Measurements from ENCODE around the gene FAM210A. TPM values are rescaled to one million over a fixed set of nuclear protein-coding genes. Genes with fewer than 3 reads are reported as not detected.

FAM210A gene
- total and polyA plus RNA-seq, 2 of the 4 experiments (the other 2 are of a cell fraction), result 9.8 to 25.3 TPM

DNA sequence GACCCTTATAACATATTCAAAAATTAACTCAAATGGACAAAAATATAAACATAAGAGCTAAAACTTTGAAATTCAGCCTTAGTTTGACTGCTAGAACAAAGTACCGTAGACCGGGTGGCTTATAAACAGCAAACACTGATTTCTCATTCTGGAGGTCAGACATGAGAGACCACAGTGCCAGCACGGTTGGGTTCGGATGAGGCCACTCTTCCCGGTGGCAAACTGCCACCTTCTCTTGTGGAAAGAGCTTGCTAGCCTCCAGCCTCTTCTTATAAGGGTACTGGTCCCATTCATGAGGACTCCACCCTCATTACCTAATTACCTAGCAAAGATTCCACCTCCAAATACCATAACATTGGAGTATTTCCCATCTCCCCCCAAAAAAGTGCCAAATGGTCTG lies 91.3 kb downstream of the FAM210A start (continued):
- TF ChIP-seq BHLHE40 (IDR thresholded peaks at IDR 0.05; ENCODE audit: low read depth, low read length) (no peak), MAFK (IDR thresholded peaks at IDR 0.05; ENCODE audit: low read depth, low read length) (no peak), MXI1 (IDR thresholded peaks at IDR 0.05; ENCODE audit: borderline replicate concordance, low read depth, low read length) (no peak)

DNA sequence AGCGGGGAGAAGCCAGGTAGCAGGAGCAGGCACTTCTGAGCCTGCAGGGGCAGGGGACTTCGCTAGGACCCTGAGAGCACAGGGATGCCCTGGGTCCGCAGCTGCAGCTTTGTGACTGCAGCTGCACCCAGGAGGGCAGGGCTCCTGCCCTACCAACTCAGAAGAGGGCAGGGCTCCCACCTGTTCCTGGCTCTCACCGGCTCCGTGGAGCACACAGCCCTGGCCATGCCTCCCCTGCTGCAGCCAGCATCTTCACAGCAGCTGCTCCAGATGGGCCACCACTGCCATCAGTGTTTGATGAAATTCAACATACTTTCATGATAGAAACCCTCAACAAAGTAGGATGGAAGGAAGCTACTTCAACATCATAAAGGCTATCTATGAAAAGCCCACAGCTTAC lies 92.7 kb downstream of the FAM210A start:
- Histone ChIP-seq H4K91ac (ENCODE audit: insufficient read depth, low read depth, low read length) (no peak overlapping the region), H3K9me1 (ENCODE audit: insufficient read depth, low read length) (no peaks in the 10 kb centered on the region), H2BK5ac (ENCODE audit: low read depth, low read length, poor library complexity, severe bottlenecking) (no peak overlapping the region), H2BK20ac (ENCODE audit: low read depth, low read length) (no peak overlapping the region), H2BK15ac (ENCODE audit: low read depth, low read length) (no peak overlapping the region), H3K9ac (ENCODE audit: low read depth, low read length) (no peak overlapping the region), H3K56ac (ENCODE audit: extremely low read depth, insufficient read depth, low read length) (no peak overlapping the region), H3K79me1 (ENCODE audit: low read depth in 1 of 2, low read length in 2 of 2) (no peaks in the 10 kb centered on the region), H4K5ac (ENCODE audit: low read depth, low read length) (no peak overlapping the region), H2AFZ (replicated peaks; ENCODE audit: low read length, poor library complexity) (no peak overlapping the region), H3K4me3 (ENCODE audit: insufficient read depth, low read depth, low read length) (no peak overlapping the region), H2AK5ac (ENCODE audit: low read depth, low read length) (no peak overlapping the region), H3K27ac (ENCODE audit: insufficient read depth, low read length) (no peak overlapping the region), H3K4ac (ENCODE audit: low read depth, low read length) (no peak overlapping the region), H3K14ac (replicated peaks; ENCODE audit: low read depth, low read length) (no peak overlapping the region), H3K27me3 (ENCODE audit: control insufficient read depth, insufficient read depth, low read length) (peaks cover 5% of the 10 kb centered on the region), H4K8ac (ENCODE audit: low read depth in 2 of 2, low read length in 2 of 2) (no peak overlapping the region), H3K4me1 (ENCODE audit: control insufficient read depth, insufficient read depth, low read length) (no peaks in the 10 kb centered on the region), H3K18ac (ENCODE audit: low read depth, low read length) (no peak overlapping the region), H3K4me2 (ENCODE audit: low read depth, low read length) (no peak overlapping the region), H3K36me3 (ENCODE audit: control insufficient read depth, insufficient read depth, low read length) (no peaks in the 10 kb centered on the region), H3K9me3 (ENCODE audit: control insufficient read depth, insufficient read depth, low read length) (no peaks in the 10 kb centered on the region), H2BK120ac (ENCODE audit: low read depth, low read length) (no peak overlapping the region), H2AK9ac (replicated peaks; ENCODE audit: low read depth, low read length, poor library complexity) (no peak overlapping the region), H3K23ac (ENCODE audit: low read depth, low read length) (no peak overlapping the region), H4K20me1 (ENCODE audit: insufficient read depth, low read length) (no peaks in the 10 kb centered on the region)
- intact Hi-C loops (cut with micrococcal nuclease) (loop anchor here (5.0 kb wide), 1 partner anchor 906 kb away; no protein-coding TSS in a partner anchor), dilution Hi-C loops (cut with HindIII; ENCODE audit: low sequenced_read_pairs, unreplicated experiment) (no loop called here), in situ Hi-C loops (cut with MboI; ENCODE audit: low sequenced_read_pairs) (loop anchor here (25.0 kb wide), 2 partner anchors 621 to 871 kb away; no protein-coding TSS in a partner anchor)
- ATAC-seq (ENCODE audit: low read depth) (no peak), DNase-seq (no peak)
- POLR2A ChIA-PET (ENCODE audit: unreplicated experiment), result no interaction called here
- CTCF ChIA-PET, result interaction anchor here (0.6 kb wide), 1 partner anchor 414 kb away, joined by 3 read pairs; no protein-coding TSS in a partner anchor
- no peak for TF ChIP-seq FOS (IDR thresholded peaks at IDR 0.05; ENCODE audit: low read depth, low read length)
- no peak for TF ChIP-seq CHD1 (IDR thresholded peaks at IDR 0.05; ENCODE audit: low read depth, low read length)
- no peak for TF ChIP-seq RFX5 (IDR thresholded peaks at IDR 0.05; ENCODE audit: low read depth, low read length)
- TF ChIP-seq RAD21 (IDR thresholded peaks at IDR 0.05; ENCODE audit: low read length), result no peak
- no peak for TF ChIP-seq POLR2A (IDR thresholded peaks at IDR 0.05; ENCODE audit: low read depth, low read length)
- TF ChIP-seq, protein P1, sequence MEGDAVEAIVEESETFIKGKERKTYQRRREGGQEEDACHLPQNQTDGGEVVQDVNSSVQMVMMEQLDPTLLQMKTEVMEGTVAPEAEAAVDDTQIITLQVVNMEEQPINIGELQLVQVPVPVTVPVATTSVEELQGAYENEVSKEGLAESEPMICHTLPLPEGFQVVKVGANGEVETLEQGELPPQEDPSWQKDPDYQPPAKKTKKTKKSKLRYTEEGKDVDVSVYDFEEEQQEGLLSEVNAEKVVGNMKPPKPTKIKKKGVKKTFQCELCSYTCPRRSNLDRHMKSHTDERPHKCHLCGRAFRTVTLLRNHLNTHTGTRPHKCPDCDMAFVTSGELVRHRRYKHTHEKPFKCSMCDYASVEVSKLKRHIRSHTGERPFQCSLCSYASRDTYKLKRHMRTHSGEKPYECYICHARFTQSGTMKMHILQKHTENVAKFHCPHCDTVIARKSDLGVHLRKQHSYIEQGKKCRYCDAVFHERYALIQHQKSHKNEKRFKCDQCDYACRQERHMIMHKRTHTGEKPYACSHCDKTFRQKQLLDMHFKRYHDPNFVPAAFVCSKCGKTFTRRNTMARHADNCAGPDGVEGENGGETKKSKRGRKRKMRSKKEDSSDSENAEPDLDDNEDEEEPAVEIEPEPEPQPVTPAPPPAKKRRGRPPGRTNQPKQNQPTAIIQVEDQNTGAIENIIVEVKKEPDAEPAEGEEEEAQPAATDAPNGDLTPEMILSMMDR (conservative IDR thresholded peaks at IDR 0.05; ENCODE audit: low read depth, low read length), result no peak
- TF ChIP-seq, protein P2, sequence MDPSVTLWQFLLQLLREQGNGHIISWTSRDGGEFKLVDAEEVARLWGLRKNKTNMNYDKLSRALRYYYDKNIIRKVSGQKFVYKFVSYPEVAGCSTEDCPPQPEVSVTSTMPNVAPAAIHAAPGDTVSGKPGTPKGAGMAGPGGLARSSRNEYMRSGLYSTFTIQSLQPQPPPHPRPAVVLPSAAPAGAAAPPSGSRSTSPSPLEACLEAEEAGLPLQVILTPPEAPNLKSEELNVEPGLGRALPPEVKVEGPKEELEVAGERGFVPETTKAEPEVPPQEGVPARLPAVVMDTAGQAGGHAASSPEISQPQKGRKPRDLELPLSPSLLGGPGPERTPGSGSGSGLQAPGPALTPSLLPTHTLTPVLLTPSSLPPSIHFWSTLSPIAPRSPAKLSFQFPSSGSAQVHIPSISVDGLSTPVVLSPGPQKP (IDR thresholded peaks at IDR 0.05; ENCODE audit: borderline replicate concordance, low read depth, low read length), result no peak
- TF ChIP-seq MXI1 (IDR thresholded peaks at IDR 0.05; ENCODE audit: borderline replicate concordance, low read depth, low read length), result no peak
- no peak for TF ChIP-seq RCOR1 (IDR thresholded peaks at IDR 0.05; ENCODE audit: insufficient replicate concordance, low read length)
- no peak for TF ChIP-seq CEBPB (IDR thresholded peaks at IDR 0.05; ENCODE audit: low read depth, low read length)
- 62% methylated on average over 2 of the region's 5 CpGs; no CpG with 5 or more reads in 1 of the 2 experiments for WGBS, 2 experiments (ENCODE audit: extremely low coverage in 2 of 2, insufficient read length in 1 of 2)
- BruUV-seq (replicated peaks), result no TSS peak

All from IMR-90 (cell line).